GM19351 (cell line): ENCODE results near the gene LEFTY1.
"Not testable (repeated sequence)": the region's sequence is repeated elsewhere in the genome, so short reads cannot be mapped to it uniquely, and the experiment has no call there.

Source experiments
- ATAC-seq: cut with Tn5 transposase; IDR thresholded peaks from one replicate; pipeline ENCODE4 v1.9.1; 2021; ENCODE audit warnings: mild to moderate bottlenecking, moderate library complexity; ENCODE audit not compliant: unreplicated experiment

LEFTY1 gene

GRCh38 chr1:225888898-225889601 lies at the start of gene LEFTY1:
LEFTY1 (minus strand) TSS chr1:225889146; CDS start chr1:225889066, 80 bp downstream.
- no peak for ATAC-seq

GRCh38 chr1:225937048-225937968 lies 48.4 kb upstream of the LEFTY1 start:
- ATAC-seq = no peak

- ATAC-seq = no peak
Measured at GRCh38 chr1:225936523-225936922, 47.6 kb upstream of the LEFTY1 start.

- not testable (repeated sequence) for ATAC-seq
Measured at GRCh38 chr1:225936086-225936485, 47.1 kb upstream of the LEFTY1 start.

GRCh38 chr1:225934711-225935110 lies 45.8 kb upstream of the LEFTY1 start:
- no peak for ATAC-seq

GRCh38 chr1:225933072-225933471 lies 44.1 kb upstream of the LEFTY1 start:
- ATAC-seq = no peak

GRCh38 chr1:225931270-225932136 lies 42.6 kb upstream of the LEFTY1 start:
- no peak for ATAC-seq

- no peak for ATAC-seq
Measured at GRCh38 chr1:225930566-225930965, 41.6 kb upstream of the LEFTY1 start.

GRCh38 chr1:225929462-225929861 lies 40.5 kb upstream of the LEFTY1 start:
- not testable (repeated sequence) for ATAC-seq

GRCh38 chr1:225928186-225929175 lies 39.5 kb upstream of the LEFTY1 start:
- no peak for ATAC-seq

GRCh38 chr1:225926551-225927113 lies 37.7 kb upstream of the LEFTY1 start:
- ATAC-seq = no peak

GRCh38 chr1:225923692-225924555 lies 35.0 kb upstream of the LEFTY1 start, which contains the start of gene PYCR2:
PYCR2 (minus strand) TSS chr1:225924250; CDS start chr1:225924110, 140 bp downstream.
- ATAC-seq = peak; percentile 97

GRCh38 chr1:225923381-225923691 lies 34.4 kb upstream of the LEFTY1 start:
- no peak for ATAC-seq

GRCh38 chr1:225921734-225922709 lies 33.1 kb upstream of the LEFTY1 start:
- ATAC-seq = no peak

- ATAC-seq = no peak
Measured at GRCh38 chr1:225919906-225920305, 31.0 kb upstream of the LEFTY1 start.

- no peak for ATAC-seq
Measured at GRCh38 chr1:225918280-225918679, 29.3 kb upstream of the LEFTY1 start.

- no peak for ATAC-seq
Measured at GRCh38 chr1:225917536-225917935, 28.6 kb upstream of the LEFTY1 start.
